ENCODE data around the gene KARS1.

DNA sequence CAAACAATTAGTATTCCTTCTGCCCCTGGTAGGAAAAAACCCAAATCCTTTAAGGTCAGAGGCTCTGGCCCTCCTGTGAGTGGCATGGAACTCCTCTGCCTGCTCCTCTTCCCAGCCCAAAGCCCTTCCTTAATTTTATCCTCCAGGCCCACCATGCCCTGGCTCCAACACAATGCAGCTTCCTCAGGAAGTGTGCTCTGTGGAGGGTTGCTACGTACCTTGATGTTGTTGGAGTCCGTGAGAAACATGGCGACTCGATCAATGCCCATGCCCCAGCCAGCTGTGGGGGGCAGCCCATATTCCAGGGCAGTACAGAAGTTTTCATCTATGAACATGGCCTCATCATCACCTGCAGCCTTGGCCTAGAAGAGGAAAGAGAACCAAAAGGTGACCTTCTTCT is 19.1 kb downstream of the KARS1 start:
- TF ChIP-seq, protein P1, sequence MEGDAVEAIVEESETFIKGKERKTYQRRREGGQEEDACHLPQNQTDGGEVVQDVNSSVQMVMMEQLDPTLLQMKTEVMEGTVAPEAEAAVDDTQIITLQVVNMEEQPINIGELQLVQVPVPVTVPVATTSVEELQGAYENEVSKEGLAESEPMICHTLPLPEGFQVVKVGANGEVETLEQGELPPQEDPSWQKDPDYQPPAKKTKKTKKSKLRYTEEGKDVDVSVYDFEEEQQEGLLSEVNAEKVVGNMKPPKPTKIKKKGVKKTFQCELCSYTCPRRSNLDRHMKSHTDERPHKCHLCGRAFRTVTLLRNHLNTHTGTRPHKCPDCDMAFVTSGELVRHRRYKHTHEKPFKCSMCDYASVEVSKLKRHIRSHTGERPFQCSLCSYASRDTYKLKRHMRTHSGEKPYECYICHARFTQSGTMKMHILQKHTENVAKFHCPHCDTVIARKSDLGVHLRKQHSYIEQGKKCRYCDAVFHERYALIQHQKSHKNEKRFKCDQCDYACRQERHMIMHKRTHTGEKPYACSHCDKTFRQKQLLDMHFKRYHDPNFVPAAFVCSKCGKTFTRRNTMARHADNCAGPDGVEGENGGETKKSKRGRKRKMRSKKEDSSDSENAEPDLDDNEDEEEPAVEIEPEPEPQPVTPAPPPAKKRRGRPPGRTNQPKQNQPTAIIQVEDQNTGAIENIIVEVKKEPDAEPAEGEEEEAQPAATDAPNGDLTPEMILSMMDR (IDR thresholded peaks at IDR 0.05): no peak
- TF ChIP-seq POLR2A (IDR thresholded peaks at IDR 0.05): no peak

Measured in heart left ventricle (tissue), 13 donors.